H1 (cell line): ENCODE measurements around the gene GPR161. TPM values are rescaled to one million over a fixed set of nuclear protein-coding genes. Genes with fewer than 3 reads are reported as not detected.

Source experiments
- FOSL1 ChIP-seq: IDR thresholded peaks from 2 replicates; pipeline ENCODE4 v1.6.1; 2011; ENCODE audit warnings: mild to moderate bottlenecking, low read depth, low read length, moderate library complexity; ENCODE audit not compliant: insufficient read depth
- KDM1A ChIP-seq: fragments of 200-600, 300-600 bp; sonication (generic); IDR thresholded peaks from 2 replicates; pipeline ENCODE4 v1.7.1; 2016; ENCODE audit warnings: mild to moderate bottlenecking, low read length, borderline replicate concordance
- TAF1 ChIP-seq: IDR thresholded peaks from 2 replicates; pipeline ENCODE4 v1.6.1; 2011; ENCODE audit warnings: mild to moderate bottlenecking, low read depth, low read length
- polyA plus RNA-seq, 7 experiments: library from polyadenylated mRNA; depleted of rRNA in 3 of 7; stranded (reverse) in 5 of 7; unstranded in 2 of 7; fragments of >200 nt in 5 of 7; fragments of 200-250 nt in 2 of 7; gene quantifications; 1 replicate in 5 of 7; 2 replicates in 1 of 7; 4 replicates in 1 of 7; pipeline versions ENCODE4 v1.2.1 to v1.2.3, GENCODE V29; 2011 to 2013; ENCODE audit warnings: missing spikeins in 2 of 7, mixed read lengths in 2 of 7
- total RNA-seq: library from RNA; stranded (reverse); fragmentation: NEBNext Ultra II Directional; extraction: Animal tissue kit (Norgen Biotek cat#: 25700); gene quantifications from 2 replicates; pipeline ENCODE4 v1.2.1, GENCODE V29; 2021
- TF ChIP-seq, protein P1 (sequence below), 3 experiments: IDR thresholded peaks; 1 replicate in 2 of 3; 2 replicates in 1 of 3; pipeline versions ENCODE4 v1.5.1 to v1.6.1; 2011; ENCODE audit warnings: low read length in 3 of 3, mild to moderate bottlenecking in 3 of 3, inconsistent platforms in 2 of 3, low read depth in 1 of 3, moderate library complexity in 1 of 3; ENCODE audit not compliant: insufficient read depth in 1 of 3; ENCODE audit errors: control extremely low read depth in 1 of 3

Gene GPR161
- total and polyA plus RNA-seq, 2 of the 8 experiments (the other 6 are each of a cell fraction or from before 2014, with no cell fraction given), result 13.7 to 16.8 TPM

DNA sequence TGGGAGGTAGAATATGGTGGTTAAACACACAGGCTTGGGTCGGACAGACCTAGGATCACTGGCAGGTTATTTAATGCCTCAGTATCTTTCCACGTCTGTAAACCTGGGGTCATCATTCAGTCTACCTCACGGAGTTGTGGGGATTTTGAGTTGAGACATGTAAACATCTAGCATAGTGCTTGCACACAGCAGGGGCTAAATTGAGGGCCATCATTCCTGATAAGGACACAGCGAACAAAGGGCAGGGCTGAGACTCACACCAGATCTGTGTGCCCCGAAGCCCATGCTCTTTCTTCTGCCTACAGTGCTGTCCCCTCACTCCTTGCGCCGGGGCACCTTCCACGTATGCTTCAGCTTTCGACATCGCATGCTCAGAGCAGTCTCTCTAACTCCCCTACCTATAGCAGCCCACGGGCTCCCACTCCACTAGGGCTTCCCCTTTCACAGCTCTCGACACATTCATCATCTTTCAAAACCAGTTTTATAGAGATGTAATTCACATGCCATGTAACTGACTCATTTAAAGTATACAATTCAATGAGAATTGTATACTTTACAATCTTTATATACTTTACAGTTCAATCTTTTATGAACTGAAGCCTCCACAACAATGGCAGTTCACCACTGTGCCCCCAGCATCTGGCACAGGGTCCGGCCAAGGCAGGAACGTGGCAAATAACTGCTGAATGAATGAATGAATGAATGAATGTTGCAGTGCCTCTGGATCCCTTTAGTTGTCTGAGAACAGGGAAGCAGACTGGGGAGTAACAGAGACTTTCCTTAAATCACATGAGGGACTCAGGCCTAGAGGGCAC is 48.0 kb downstream of the GPR161 start (continued):
- TF ChIP-seq, protein P1, sequence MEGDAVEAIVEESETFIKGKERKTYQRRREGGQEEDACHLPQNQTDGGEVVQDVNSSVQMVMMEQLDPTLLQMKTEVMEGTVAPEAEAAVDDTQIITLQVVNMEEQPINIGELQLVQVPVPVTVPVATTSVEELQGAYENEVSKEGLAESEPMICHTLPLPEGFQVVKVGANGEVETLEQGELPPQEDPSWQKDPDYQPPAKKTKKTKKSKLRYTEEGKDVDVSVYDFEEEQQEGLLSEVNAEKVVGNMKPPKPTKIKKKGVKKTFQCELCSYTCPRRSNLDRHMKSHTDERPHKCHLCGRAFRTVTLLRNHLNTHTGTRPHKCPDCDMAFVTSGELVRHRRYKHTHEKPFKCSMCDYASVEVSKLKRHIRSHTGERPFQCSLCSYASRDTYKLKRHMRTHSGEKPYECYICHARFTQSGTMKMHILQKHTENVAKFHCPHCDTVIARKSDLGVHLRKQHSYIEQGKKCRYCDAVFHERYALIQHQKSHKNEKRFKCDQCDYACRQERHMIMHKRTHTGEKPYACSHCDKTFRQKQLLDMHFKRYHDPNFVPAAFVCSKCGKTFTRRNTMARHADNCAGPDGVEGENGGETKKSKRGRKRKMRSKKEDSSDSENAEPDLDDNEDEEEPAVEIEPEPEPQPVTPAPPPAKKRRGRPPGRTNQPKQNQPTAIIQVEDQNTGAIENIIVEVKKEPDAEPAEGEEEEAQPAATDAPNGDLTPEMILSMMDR (IDR thresholded peaks at IDR 0.05; ENCODE audit: control extremely low read depth in 1 of 3, insufficient read depth in 1 of 3, low read depth in 1 of 3, low read length in 3 of 3), result no peak
- no peak for TF ChIP-seq TAF1
- no peak for TF ChIP-seq KDM1A
- no peak for TF ChIP-seq FOSL1
